NCI-H2227 (cell line): ENCODE data around the gene RHOT1.
"Not testable (repeated sequence)": the region's sequence is repeated elsewhere in the genome, so short reads cannot be mapped to it uniquely, and the experiment has no call there.

Experiments
- DNase-seq: peaks from one replicate; lab custom pipeline; 2025; ENCODE audit not compliant: unreplicated experiment; lab: John Stamatoyannopoulos, UW

RHOT1 gene

DNA sequence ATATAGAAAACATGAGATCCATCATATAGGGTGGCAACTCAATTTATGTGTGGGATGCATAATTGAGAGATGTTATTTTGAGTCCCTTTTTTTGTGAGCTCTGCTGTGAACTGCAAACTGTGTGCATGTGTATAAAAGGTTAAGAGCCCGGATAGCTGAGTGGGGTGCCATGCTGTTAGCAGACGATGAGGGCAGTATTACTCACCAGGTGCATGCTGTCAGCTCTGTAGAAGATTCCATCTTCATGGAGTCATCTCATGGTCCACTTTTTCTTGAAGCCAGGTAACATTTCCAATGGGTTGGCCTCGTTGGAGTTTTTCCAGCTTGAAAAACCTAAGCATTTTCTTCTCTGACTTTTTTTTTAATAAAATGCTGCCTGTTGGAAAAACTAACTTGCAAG lies 80.3 kb downstream of the RHOT1 start:
- no peak for DNase-seq

- DNase-seq, result no peak
Measured at GRCh38 chr17:32223703-32224102, 81.4 kb downstream of the RHOT1 start.

DNA sequence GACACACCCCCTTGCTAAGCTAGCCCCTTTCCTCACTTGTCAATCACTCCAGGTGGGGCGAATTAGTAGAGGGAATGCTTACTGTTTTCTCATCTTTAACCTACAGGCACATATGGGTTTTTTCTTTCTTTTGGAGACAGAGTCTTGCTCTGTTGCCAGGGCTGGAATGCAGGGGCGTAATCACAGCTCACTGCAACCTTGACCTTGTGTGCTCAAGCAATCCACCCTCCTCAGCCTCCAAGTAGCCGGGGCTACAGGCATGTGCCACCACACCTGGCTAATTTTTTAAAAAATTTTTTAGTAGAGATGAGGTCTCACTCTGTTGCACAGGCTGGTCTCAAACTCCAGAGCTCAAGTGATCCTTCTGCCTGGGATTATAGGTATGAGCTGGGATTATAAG lies 84.6 kb downstream of the RHOT1 start:
- DNase-seq, result no peak

DNA sequence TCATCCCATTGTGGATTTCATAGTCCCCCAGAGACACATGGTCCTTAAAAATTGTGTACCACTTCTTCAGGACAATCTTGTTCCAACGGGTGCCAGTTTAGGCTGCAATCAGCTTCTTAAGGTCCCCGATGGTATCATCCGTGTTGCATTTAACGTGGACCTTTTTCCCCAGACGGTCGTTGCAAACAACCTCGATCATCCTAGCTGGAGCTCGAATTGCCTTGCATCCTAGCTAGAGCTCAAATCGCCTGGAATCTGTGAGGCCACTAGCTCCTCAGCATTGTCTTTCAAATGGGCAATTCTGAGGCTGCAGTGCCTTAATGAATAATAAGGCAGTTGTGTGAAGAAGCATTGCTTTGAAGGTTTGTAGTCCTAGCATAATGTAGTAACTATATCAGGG lies 85.6 kb downstream of the RHOT1 start:
- DNase-seq, result no peak

DNA sequence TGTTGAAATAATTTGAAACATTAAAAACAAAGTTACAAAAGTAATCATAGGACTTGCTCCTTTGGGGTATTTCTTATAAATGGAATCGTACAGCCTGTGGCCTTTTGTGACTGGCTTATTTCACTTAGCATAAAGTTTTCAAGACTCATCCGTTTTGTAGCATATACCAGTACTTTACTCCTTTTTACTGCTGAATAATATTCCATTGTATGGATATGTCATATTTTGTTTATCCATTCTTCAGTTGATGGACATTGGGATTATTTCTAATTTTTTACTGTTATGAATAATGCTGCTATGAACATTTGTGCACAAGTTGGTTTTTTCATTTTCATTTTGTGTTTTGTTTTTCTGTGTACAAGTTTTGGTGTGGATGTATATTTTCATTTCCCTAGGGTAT lies 93.3 kb downstream of the RHOT1 start:
- DNase-seq, result no peak

DNA sequence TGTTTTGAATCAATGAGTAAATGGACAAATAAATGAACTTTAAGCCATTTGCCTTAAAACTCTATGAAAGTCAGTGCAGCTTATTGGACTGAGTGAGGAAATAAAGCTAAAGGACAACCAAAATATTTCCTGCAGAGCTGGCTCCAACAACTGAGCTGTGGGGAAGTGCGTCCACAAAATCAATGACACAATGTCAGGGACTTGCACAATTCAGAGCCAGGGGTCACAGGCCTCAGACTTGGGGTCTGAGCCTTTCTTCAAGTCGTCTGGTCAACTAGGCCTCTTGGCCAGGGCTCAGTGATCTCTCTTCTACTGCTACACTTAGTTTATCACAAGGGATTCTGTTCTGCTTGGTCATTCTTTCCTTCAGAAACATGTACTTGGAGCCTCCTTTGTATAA lies 97.2 kb downstream of the RHOT1 start:
- DNase-seq, result no peak

- no peak for DNase-seq
Measured at GRCh38 chr17:32240750-32241149, 98.4 kb downstream of the RHOT1 start.

DNA sequence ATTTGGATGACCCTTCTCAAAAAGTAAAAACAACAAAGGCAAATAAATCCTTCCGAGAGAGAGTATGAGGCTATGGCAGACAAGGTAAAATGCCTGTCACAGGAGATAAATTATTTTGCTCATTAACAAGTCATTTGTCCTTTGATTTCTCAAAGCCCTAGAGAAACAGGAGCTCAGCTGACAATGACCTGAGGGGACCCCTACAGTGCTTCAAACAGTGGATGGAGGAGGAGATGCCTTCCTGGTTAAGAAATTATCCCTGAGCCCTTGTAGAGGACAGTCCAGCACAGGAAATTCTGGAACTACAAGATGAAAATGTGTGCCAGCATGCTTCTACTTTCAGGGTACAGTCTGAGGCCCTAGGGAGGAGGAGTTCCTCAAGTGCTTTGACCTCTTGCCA lies 99.3 kb downstream of the RHOT1 start:
- DNase-seq, result no peak

- DNase-seq, result no peak
Measured at GRCh38 chr17:32249475-32249874, 107.2 kb downstream of the RHOT1 start.

DNA sequence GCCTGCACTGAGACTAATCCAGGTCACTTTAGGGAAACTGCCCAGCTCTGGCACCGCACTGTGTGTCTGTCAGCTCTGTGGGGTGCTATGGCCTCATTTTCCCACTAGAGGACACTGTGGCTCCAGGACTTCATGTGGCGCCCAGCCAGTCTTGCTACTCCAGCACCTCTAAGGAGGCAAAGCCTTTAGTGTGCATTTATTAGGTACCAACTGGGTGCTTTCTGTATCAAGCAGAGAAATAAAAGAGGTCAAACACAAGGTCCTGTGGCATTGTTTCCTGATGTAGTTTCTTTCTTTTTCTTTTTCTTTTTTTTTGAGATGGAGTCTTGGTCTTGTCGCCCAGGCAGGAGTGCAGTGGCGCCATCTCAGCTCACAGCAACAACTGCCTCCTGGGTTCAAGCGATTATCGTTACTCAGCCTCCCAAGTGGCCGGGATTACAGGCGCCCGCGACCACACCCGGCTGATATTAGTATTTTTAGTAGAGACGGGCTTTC lies 110.9 kb downstream of the RHOT1 start:
- peak; percentile 78 for DNase-seq

GRCh38 chr17:32256012-32256700 lies 113.9 kb downstream of the RHOT1 start:
- DNase-seq, result no peak

GRCh38 chr17:32256701-32257019 lies 114.4 kb downstream of the RHOT1 start:
- no peak for DNase-seq

DNA sequence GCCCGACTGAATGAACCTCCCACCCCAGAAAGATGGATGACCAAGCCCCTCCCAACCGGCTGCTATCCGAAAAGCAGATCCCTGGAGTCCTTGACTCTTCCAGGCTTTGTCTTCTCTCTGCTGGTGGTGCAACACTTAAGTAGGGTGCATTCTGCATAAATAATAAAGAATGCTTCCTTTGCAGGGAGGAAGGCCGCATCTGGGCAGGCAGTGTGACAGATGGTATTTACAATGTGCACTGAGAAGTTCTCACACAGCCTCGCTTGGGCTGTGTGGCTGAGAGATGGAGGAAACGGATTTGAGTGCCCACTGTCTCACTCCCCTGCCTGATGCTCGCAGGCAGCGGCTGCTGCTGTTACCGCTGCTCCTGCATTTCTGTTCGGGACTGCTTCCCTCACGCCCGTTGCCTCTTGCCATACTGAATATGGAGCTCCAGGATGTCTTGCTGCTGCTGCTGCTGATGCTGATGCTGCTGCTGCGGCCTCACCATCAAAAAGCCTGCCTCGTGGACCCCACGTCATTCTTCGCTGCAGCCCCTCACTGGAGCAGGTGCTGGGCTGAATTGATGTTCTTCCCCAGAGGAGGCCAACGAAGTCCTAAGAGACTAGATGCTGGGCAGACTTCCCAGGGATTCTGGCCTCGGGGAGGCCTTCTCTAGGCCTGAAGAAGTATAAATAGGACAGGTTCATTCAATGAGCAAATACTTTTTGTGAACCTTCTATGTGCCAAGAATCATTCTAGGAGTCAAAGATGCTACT lies 116.3 kb downstream of the RHOT1 start:
- peak; percentile 51 for DNase-seq

DNA sequence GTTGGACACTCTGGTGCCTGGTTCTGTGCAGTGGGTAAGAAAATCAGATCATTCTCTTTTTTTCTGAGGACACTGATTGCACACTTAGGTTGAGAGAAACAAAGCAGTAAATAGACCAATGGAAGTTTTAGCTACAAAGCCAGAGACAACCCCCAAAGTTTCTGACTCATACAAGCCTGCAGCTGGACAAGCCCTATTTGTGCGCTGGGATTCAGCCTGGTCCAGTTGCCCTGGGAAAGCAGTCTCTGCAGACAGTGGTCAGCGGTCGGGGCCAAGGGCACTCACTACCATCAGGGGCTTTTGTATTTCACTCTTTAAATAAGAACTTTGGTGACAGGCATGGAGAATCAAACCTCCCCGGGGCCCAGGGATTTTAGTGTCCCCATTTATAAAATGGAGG lies 117.3 kb downstream of the RHOT1 start:
- DNase-seq, result no peak

- no peak for DNase-seq
Measured at GRCh38 chr17:32261417-32261736, 119.1 kb downstream of the RHOT1 start.

DNA sequence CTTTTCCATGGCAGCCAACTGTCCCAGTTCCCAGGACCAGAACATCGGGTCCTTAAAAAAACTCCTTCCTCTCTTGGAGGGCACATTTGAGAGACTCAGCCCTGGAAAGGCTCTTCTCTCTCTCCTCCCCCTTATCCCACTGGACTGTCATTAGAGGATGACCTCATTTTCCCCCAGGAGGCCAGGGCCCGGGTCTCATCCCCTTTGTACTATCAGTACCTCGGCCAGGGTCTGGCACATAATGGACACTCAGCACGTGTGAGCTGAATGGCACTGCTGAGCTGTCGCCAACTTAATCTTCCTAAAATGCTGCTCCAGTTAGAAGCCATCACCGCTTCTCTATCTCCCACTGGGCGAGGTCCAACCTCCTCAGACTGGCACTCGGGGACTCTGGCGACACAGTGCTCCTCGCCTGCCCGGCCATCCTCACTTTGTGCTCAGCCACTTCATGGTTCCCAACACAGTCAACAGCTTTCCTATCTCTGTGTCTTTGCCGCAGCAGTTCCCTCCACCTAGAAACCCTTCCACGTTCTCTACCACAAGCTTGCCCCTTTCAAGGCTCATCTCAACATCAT lies 119.7 kb downstream of the RHOT1 start:
- DNase-seq, result no peak

DNA sequence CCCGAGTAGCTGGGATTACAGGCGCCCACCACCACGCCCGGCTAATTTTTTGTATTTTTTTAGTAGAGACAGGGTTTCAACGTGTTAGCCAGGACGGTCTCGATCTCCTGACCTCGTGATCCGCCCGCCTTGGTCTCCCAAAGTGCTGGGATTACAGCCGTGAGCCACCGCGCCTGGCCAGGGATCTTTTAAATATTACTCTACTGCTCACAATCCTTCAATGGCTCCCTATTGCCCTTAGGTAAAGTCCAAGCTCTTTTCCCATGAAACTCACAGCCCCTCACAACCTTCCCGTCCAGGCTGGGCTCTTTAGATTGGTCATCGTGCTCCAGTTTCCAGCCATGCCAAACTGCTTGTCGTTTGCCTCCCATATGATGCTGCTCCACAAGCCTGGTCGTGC lies 121.2 kb downstream of the RHOT1 start:
- not testable (repeated sequence) for DNase-seq

GRCh38 chr17:32264140-32264799 lies 122.0 kb downstream of the RHOT1 start:
- DNase-seq, result no peak

DNA sequence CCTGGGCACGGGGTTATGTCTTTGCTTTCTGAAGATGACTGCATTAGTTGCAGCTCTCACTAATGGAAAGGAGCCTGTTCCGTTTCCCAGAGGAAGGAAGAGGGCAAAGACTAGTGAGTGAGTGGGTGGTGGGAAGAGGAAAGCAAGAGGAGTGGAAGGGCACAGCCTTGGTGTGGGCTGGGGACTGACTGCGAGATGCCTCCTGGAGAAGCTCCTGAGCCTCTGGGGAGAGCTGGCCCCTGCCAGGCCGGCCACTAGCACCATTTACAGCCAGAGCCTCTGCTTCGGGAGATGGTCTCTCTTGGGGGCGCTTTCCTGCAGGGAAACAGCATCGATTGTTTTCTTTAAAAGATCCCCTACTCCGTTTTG lies 122.5 kb downstream of the RHOT1 start:
- no peak for DNase-seq

- peak; percentile 25 for DNase-seq
Measured at GRCh38 chr17:32265192-32265923, 123.1 kb downstream of the RHOT1 start, which contains the start of gene RHBDL3. Gene RHBDL3 (plus strand): TSS chr17:32265832. CDS start chr17:32266190, 358 bp downstream.

GRCh38 chr17:32266051-32266388 lies 123.7 kb downstream of the RHOT1 start:
- no peak for DNase-seq
